Endothelial cell of umbilical vein (primary cell): ENCODE results near the gene JCHAIN. TPM values are rescaled to one million over a fixed set of nuclear protein-coding genes. Genes with fewer than 3 reads are reported as not detected.

Experiments used
- BruUV-seq: library from RNA; stranded (reverse); fragments of 400-500 nt; replicated peaks from 2 replicates; lab custom pipeline; 2021; lab: Mats Ljungman, UMichigan
- CTCF ChIA-PET: fragments of 300-600, 350-600 bp; sonication (Branson Sonifier 250); formaldehyde crosslinking; loops from one replicate; lab custom pipeline; 2021; ENCODE audit warnings: antibody characterized with exemption, inconsistent platforms; lab: Charles Lee
- POLR2A ChIA-PET: fragments of 300-600, 350-600 bp; sonication (Branson Sonifier 250); formaldehyde crosslinking; loops from one replicate; lab custom pipeline; 2021; ENCODE audit warnings: antibody characterized with exemption, inconsistent platforms; lab: Charles Lee
- DNase-seq: peaks from one replicate; pipeline ENCODE4 v3.0.0-alpha.2; 2011; ENCODE audit warnings: low read depth, low spot score
- FAIRE-seq: peaks from 2 replicates; lab custom pipeline; 2011; peaks lifted over from hg19 to GRCh38; lab: Jason Lieb, UNC
- H2AFZ ChIP-seq: 2 replicates; pipeline ENCODE4 v1.6.0; 2012; ENCODE audit warnings: low read depth, low read length, control low read depth, inconsistent platforms
- H3K27ac ChIP-seq: 2 replicates; pipeline ENCODE4 v1.5.1; 2011; ENCODE audit warnings: low read depth, mild to moderate bottlenecking, control low read depth, low read length, moderate library complexity; ENCODE audit not compliant: insufficient read depth
- H3K27me3 ChIP-seq, 2 experiments: 2 replicates each; pipeline versions ENCODE4 v1.6.0 to v1.6.1; 2011; ENCODE audit warnings: low read length in 2 of 2, mixed read lengths in 1 of 2; ENCODE audit not compliant: control insufficient read depth in 2 of 2, insufficient read depth in 2 of 2
- H3K36me3 ChIP-seq, 2 experiments: 2 replicates in 1 of 2; 3 replicates in 1 of 2; pipeline ENCODE4 v1.5.1; 2011; ENCODE audit warnings: low read length in 2 of 2, mild to moderate bottlenecking in 1 of 2, moderate library complexity in 1 of 2; ENCODE audit not compliant: control insufficient read depth in 2 of 2, insufficient read depth in 2 of 2; ENCODE audit errors: extremely low read depth in 1 of 2
- H3K4me1 ChIP-seq: 3 replicates; pipeline ENCODE4 v1.5.1; 2011; ENCODE audit warnings: mild to moderate bottlenecking, low read length; ENCODE audit not compliant: control insufficient read depth, insufficient read depth; ENCODE audit errors: extremely low read depth
- H3K4me2 ChIP-seq: 2 replicates; pipeline ENCODE4 v1.6.1; 2011; ENCODE audit warnings: low read length, control low read depth, mixed read lengths; ENCODE audit not compliant: insufficient read depth
- H3K4me3 ChIP-seq, 3 experiments: fragments of 200-600 bp in 1 of 3; sonication (generic), shearing (Covaris generic) in 1 of 3; replicated peaks in 1 of 3; 2 replicates each; pipeline ENCODE4 v1.5.1; 2011 to 2016; ENCODE audit warnings: control low read depth in 3 of 3, low read length in 3 of 3, mild to moderate bottlenecking in 2 of 3, inconsistent platforms in 1 of 3, low read depth in 1 of 3, moderate library complexity in 1 of 3; ENCODE audit not compliant: insufficient read depth in 1 of 3
- H3K79me2 ChIP-seq: 2 replicates; pipeline ENCODE4 v1.6.0; 2012; ENCODE audit warnings: low read length, inconsistent platforms; ENCODE audit not compliant: control insufficient read depth, insufficient read depth
- H3K9ac ChIP-seq: replicated peaks from 2 replicates; pipeline ENCODE3; 2011; ENCODE audit warnings: low read length, control low read depth; ENCODE audit not compliant: insufficient read depth; ENCODE audit errors: extremely low read depth
- H3K9me1 ChIP-seq: replicated peaks from 3 replicates; pipeline ENCODE4 v1.6.0; 2011; ENCODE audit warnings: mild to moderate bottlenecking, low read length; ENCODE audit not compliant: control insufficient read depth, insufficient read depth; ENCODE audit errors: extremely low read depth
- H3K9me3 ChIP-seq: replicated peaks from 2 replicates; pipeline ENCODE4 v1.5.1; 2012; ENCODE audit warnings: low read length, inconsistent platforms; ENCODE audit not compliant: control insufficient read depth, insufficient read depth
- H4K20me1 ChIP-seq: replicated peaks from 2 replicates; pipeline ENCODE3; 2011; ENCODE audit warnings: mild to moderate bottlenecking, low read length; ENCODE audit not compliant: control insufficient read depth, insufficient read depth; ENCODE audit errors: extremely low read depth
- EZH2 ChIP-seq: IDR thresholded peaks from 2 replicates; pipeline ENCODE4 v1.6.1; 2012; ENCODE audit warnings: borderline replicate concordance, low read depth, mild to moderate bottlenecking, moderate library complexity, low read length, inconsistent platforms; ENCODE audit not compliant: severe bottlenecking
- FOS ChIP-seq: IDR thresholded peaks from 2 replicates; pipeline ENCODE4 v1.6.1; 2011; ENCODE audit warnings: mild to moderate bottlenecking, low read length, moderate library complexity, borderline replicate concordance; ENCODE audit not compliant: insufficient read depth
- GATA2 ChIP-seq: IDR thresholded peaks from 2 replicates; pipeline ENCODE4 v1.7.0; 2011; ENCODE audit warnings: low read depth, mild to moderate bottlenecking, moderate library complexity, mixed read lengths, low read length; ENCODE audit not compliant: insufficient read length, insufficient read depth
- JUN ChIP-seq: IDR thresholded peaks from 2 replicates; pipeline ENCODE4 v1.6.1; 2011; ENCODE audit warnings: borderline replicate concordance, low read depth; ENCODE audit not compliant: insufficient read length, insufficient read depth
- MYC ChIP-seq: IDR thresholded peaks from one replicate; pipeline ENCODE4 v1.6.1; 2011; ENCODE audit warnings: mild to moderate bottlenecking, low read depth, low read length
- POLR2A ChIP-seq: IDR thresholded peaks from 2 replicates; pipeline ENCODE4 v1.6.1; 2012; ENCODE audit warnings: low read depth, mild to moderate bottlenecking, control low read depth, low read length
- POLR2AphosphoS5 ChIP-seq: IDR thresholded peaks from 2 replicates; pipeline ENCODE4 v1.6.1; 2012; ENCODE audit warnings: low read depth, mild to moderate bottlenecking, control low read depth, low read length, moderate library complexity; ENCODE audit not compliant: insufficient read depth
- dilution Hi-C: fragments of 300-500 bp; cut with MboI; formaldehyde crosslinking; loops from one replicate; pipeline ENCODE4 v1.15.0; 2019; ENCODE audit warnings: low sequenced_read_pairs; ENCODE audit not compliant: extremely low pct_ligation_motif_present
- intact Hi-C: fragments of 100-400 bp; cut with micrococcal nuclease; formaldehyde crosslinking; loops from one replicate; pipeline ENCODE4 v1.10.0; 2022
- polyA plus RNA-seq, 4 experiments: library from polyadenylated mRNA; depleted of rRNA in 3 of 4; stranded (reverse) in 3 of 4; unstranded in 1 of 4; fragments of >200 nt; gene quantifications; 2 replicates each; pipeline versions ENCODE4 v1.2.1 to v1.2.3, GENCODE V29; 2011 to 2012; ENCODE audit warnings: missing spikeins in 1 of 4
- total RNA-seq: library from RNA; stranded (reverse); gene quantifications from 2 replicates; pipeline ENCODE4 v1.2.3, GENCODE V29; 2021
- TF ChIP-seq, protein P1 (sequence below), 2 donors: IDR thresholded peaks; 1 replicate in 1 of 2; 2 replicates in 1 of 2; pipeline ENCODE4 v1.5.1; 2011; ENCODE audit warnings: low read length in 2 of 2, mild to moderate bottlenecking in 2 of 2, moderate library complexity in 2 of 2, control low read depth in 1 of 2, inconsistent platforms in 1 of 2, low read depth in 1 of 2; ENCODE audit not compliant: insufficient read depth in 1 of 2; ENCODE audit errors: extremely low read depth in 1 of 2
- TF ChIP-seq, protein P2 (sequence below): IDR thresholded peaks from 2 replicates; pipeline ENCODE4 v1.6.1; 2011; ENCODE audit not compliant: insufficient read depth, insufficient read length

The JCHAIN gene
- total and polyA plus RNA-seq, 2 donors (not counting 3 experiments of a cell fraction or from before 2014, with no cell fraction given) = not detected

DNA sequence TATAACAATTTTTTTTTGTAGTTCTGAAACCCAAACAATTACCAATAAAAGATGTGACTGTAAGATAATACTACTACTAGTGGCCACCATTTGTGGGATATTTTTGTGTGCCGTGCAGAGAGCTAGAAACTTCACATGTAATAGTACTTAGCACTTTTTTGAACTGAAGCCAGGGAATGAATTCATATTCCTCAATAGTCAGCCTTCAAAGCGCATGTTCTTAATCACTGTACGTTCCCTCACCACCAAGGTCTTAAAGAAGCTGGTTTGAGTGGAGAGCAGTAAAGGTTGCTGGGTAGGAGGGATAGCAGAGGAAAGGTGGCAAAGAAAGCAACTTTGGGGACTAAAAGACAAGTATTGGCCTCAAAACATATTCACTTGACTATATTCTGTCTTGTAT, 45.8 kb upstream of the JCHAIN start:
- no peak overlapping the region for H2AFZ ChIP-seq
- POLR2A ChIA-PET = no interaction called here
- DNase-seq (no peak), FAIRE-seq (no peak)
- CTCF ChIA-PET = no interaction called here
- H3K4me3 ChIP-seq = no peak overlapping the region
- dilution Hi-C loops = no loop called here
- peaks cover 5% of the 10 kb centered on the region for H3K4me1 ChIP-seq
- no peaks in the 10 kb centered on the region for H4K20me1 ChIP-seq
- intact Hi-C loops = no loop called here
- H3K9ac ChIP-seq = no peak overlapping the region
- no peaks in the 10 kb centered on the region for H3K27me3 ChIP-seq
- BruUV-seq = no TSS peak
- no peaks in the 10 kb centered on the region for H3K36me3 ChIP-seq
- no peak overlapping the region for H3K27ac ChIP-seq
- no peaks in the 10 kb centered on the region for H3K9me3 ChIP-seq
- TF ChIP-seq EZH2 (no peak), JUN (no peak), GATA2 (no peak), MYC (no peak), FOS (no peak), POLR2A (no peak), POLR2AphosphoS5 (no peak)
- TF ChIP-seq, protein P1, sequence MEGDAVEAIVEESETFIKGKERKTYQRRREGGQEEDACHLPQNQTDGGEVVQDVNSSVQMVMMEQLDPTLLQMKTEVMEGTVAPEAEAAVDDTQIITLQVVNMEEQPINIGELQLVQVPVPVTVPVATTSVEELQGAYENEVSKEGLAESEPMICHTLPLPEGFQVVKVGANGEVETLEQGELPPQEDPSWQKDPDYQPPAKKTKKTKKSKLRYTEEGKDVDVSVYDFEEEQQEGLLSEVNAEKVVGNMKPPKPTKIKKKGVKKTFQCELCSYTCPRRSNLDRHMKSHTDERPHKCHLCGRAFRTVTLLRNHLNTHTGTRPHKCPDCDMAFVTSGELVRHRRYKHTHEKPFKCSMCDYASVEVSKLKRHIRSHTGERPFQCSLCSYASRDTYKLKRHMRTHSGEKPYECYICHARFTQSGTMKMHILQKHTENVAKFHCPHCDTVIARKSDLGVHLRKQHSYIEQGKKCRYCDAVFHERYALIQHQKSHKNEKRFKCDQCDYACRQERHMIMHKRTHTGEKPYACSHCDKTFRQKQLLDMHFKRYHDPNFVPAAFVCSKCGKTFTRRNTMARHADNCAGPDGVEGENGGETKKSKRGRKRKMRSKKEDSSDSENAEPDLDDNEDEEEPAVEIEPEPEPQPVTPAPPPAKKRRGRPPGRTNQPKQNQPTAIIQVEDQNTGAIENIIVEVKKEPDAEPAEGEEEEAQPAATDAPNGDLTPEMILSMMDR (IDR thresholded peaks at IDR 0.05; ENCODE audit: extremely low read depth in 1 of 2, insufficient read depth in 1 of 2, low read depth in 1 of 2, low read length in 2 of 2) = no peak
- TF ChIP-seq, protein P2, sequence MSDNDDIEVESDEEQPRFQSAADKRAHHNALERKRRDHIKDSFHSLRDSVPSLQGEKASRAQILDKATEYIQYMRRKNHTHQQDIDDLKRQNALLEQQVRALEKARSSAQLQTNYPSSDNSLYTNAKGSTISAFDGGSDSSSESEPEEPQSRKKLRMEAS = no peak
- no peak overlapping the region for H3K4me2 ChIP-seq
- H3K79me2 ChIP-seq = peaks cover 43% of the 10 kb centered on the region
- no peaks in the 10 kb centered on the region for H3K9me1 ChIP-seq
